Activated CD4-positive, alpha-beta T cell treated with anti-CD3 and anti-CD28 coated beads for 48 hours (primary cell): Measurements from ENCODE around the gene NCCRP1.

Experiments
- DNase-seq: peaks from one replicate; pipeline ENCODE4 v3.0.0-alpha.2; 2020

The NCCRP1 gene

DNA sequence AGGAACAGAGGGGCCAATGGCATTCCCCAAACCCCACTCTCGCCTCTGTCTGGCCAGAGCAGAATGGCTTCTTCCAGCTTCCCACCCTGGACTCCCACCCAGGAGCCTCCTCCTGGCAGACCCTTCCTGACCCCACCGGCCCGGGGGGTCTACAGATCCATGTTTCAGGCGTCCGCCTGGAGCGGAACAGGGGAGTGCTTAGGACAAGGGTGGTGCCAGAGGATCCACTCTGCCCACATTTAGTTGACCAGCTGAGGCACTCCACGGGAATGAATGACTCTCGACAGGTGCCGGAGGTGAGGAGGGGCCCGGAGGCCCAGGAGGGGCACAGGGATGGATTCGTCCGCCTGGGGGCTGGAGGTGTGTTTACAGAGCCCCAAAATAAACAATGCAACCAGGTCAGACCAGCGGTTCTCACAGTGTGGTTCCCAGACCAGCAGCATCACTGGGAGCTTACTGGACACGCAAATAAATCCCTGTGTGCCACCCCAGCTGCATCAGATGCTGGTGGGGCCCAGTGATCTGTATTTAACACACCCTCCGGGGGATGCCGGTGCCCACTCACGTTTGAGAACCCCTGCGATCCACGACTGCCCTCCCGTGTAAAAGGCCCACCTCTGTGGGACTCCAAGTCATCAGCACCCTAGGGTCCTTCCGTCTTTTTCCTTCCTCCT is 15.1 kb upstream of the NCCRP1 start:
- no peak for DNase-seq

DNA sequence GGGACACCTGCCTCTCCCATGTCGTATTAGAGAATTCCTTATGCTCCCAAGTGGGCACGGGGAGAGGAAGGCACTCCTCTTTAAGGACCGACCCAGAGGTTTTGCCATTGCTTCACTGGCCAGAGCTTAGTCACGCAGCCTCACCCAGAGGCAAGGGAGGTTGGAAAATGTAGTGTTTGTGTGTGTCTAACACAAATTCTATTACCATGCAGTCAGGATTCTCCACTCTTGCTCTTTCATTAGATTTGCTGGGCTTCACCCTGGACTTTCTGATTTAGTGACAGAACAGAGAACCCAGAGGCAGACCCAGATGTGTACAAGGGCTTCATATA is 14.6 kb upstream of the NCCRP1 start:
- no peak for DNase-seq

DNA sequence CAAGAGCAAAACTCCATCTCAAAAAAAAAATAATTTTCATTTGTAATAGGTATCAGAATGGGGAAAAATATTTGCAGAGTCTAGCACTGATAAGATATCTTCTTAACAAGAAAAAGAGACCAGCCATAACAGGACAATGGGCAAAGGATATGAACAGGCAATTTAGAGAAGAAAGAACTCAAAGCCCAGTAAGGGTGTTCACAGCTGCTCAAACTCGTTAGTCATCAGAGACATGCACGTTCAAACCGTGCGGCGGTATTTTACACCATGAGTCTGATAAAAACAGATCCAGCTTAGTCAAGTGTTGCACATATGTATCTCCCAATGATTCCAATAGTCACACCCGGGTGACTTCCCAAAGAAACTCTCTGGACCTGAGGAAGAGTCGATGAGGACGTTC is 13.7 kb upstream of the NCCRP1 start:
- no peak for DNase-seq

GRCh38 chr19:39186391-39186790 is 10.4 kb upstream of the NCCRP1 start:
- DNase-seq = no peak

DNA sequence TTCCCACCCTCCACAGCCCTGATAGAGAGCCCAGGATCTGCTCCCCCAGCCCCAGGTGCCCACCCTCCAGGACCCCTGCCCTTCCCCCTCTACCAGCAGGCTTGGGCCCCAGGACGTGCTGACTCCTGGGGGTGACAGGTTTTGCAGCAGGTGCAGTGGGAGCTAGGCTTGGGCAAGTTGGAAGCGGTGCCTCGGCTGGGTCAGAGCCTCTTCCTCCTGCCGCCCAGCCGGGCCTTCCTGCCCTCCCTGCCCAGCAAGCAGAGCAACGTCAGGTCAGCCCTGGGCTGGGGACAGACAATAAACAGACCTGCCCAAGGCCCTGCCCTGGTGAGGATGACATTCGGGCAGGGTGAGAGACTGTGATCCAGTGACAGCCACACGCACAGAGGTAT is 9.2 kb upstream of the NCCRP1 start:
- no peak for DNase-seq

DNA sequence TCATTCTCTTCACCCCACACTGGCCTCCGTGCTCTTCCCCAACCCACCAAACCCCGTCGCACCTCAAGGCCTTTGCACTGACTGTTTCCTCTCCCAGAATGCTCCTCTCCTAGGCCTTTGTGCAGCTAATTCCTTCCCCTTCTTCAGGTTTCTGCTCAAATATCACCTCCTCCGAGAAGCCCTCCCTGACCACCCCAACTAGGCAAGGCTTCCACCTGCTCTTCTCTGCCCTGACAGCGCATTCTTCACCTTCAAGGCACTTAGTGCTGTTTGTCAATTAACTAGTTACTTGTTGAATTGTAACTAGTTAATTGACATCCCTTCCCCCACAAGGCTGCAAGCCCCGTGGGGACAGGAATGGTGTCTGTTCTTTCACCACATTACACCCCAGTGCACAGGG is 7.8 kb upstream of the NCCRP1 start:
- DNase-seq = no peak

- DNase-seq = no peak
Observed at GRCh38 chr19:39190768-39191167, 6.0 kb upstream of the NCCRP1 start.

GRCh38 chr19:39192846-39193245 is 3.9 kb upstream of the NCCRP1 start:
- no peak for DNase-seq

- DNase-seq = no peak
Observed at GRCh38 chr19:39193803-39194202, 3.0 kb upstream of the NCCRP1 start.

DNA sequence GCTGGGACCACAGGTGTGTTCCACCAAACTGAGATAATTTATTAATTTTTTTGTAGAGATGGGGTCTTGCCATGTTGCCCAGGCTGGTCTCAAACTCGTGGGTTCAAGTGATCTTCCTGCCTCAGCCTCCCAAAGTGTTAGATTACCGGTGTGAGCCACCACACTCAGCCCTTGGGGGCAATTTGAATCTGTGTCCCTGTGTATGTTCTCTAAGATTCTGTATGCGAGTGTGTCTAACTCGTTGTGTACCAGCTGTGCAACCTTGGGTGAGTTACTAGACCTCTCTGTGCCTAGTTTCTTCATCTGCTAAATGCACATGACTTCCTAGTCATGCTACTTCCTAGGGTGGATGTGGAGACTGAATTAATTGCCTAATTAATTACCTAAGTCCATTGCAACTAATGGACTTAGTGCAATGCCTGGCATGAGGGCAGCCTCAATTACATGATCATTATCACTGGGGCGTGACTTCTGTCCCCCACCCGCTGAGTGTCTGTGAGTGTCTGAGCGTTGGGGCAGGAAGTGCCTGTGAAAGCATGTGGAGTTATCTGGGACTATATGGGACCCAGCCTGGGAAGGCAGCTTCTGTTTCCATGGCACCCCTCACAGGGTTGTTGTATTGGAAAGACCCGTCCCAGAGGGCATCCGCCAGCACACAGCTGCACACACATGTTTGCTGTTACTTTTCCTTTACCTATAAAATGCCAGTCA is 1.8 kb upstream of the NCCRP1 start:
- DNase-seq = no peak

GRCh38 chr19:39195755-39196154 is 1.0 kb upstream of the NCCRP1 start:
- no peak for DNase-seq

DNA sequence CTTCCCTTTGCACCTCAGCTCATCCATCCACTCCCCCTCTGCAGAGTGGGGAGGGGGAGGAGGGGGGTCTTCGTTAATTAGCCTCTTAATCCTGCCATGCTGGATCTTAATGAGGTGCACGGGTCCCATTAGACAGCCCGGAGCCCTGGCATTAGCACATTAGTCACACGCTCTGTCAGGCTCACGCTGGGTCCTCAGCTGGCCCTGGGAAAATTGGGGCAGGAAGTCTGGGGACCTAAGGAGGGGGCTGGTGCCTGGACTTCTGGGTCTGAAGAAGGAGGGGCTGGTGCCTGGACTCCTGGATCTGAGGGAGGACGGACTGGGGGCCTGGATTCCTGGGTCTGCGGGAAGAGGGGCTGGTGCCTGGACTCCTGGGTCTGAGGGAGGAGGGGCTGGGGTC is 444 bp upstream of the NCCRP1 start:
- no peak for DNase-seq

DNA sequence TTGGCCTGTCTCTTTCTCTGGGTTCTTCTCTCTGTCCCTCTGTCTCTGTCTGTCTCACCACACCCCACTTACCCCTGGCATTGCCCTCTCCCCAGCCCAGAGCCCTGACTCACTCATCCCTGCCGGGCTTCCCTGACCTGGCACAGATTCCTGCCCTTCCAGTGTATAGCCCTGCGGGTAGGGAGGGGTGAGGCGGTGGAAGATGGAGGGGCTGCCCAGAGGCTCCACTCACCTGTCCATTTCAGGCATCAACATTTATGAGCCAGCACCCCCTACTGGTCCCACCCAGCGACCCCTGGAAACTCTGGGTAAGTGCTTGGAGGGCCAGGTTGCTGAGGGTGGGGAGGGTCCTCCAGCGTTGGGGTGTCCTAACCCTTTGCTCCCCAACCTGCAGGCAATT is 1.0 kb downstream of the NCCRP1 start:
- DNase-seq = no peak

- DNase-seq = no peak
Observed at GRCh38 chr19:39199025-39199424, 2.3 kb downstream of the NCCRP1 start.

DNA sequence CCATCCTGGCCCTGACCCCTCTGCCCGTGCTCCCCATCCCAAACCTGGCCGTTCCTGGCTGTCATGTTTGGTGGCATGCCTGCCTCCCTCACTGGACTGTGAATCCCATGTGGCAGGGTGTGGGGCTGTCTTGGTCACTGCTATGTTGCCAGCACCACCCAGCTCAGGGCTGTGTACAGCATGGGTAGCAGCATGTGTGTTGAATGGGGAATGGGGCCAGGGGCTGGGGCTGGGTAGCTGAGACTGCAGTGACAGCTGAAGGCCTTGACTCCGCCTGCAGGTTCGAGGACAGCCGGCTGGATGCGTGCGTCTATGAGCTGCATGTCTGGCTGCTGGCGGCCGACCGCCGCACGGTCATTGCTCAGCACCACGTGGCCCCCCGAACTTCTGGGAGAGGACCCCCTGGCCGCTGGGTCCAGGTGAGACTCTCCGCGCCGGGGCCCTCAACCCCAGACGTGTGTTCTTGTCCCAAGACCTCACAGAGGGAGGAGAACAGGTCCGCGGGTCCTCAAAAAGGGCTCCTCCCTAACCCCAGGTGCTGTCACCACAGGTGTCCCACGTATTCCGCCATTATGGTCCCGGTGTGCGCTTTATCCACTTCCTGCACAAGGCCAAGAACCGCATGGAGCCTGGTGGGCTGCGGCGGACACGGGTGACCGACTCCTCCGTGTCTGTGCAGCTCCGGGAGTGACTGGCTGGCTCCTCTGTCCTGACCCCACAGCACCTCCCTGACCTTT is 3.5 kb downstream of the NCCRP1 start:
- no peak for DNase-seq

DNA sequence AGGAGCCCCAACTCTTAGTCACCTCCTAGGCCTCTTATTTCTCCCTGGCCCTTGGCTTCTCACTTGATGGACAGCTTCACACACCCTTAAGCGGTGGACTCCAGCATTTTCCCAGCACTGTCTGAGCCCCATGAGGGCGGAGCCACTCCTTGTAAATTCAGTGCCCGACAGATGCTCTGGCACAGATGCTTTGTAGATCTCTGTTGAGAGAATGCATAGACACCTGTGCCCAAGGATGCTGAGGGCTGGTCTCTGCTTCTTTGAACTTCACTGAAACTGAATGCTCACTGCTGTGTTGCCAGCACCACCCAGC is 4.0 kb downstream of the NCCRP1 start:
- no peak for DNase-seq

DNA sequence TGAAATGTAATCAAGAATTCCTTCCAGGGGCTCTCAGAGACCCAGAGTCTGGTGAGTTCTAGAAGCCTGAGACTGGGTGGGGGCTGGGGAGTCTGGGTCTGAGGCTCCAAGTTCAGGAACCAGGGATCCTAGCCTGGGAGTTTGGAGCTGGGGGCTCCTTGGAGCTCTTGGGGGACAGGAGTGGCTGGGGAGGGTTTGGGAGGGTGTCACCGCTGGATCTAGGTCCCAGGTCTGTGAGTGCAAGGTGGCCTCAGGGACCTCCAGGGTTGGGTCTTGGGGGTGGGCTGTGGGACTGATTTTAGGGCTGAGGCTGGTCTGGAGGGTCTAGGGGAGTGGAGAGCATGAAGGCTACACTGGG is 6.2 kb downstream of the NCCRP1 start:
- DNase-seq = no peak

DNA sequence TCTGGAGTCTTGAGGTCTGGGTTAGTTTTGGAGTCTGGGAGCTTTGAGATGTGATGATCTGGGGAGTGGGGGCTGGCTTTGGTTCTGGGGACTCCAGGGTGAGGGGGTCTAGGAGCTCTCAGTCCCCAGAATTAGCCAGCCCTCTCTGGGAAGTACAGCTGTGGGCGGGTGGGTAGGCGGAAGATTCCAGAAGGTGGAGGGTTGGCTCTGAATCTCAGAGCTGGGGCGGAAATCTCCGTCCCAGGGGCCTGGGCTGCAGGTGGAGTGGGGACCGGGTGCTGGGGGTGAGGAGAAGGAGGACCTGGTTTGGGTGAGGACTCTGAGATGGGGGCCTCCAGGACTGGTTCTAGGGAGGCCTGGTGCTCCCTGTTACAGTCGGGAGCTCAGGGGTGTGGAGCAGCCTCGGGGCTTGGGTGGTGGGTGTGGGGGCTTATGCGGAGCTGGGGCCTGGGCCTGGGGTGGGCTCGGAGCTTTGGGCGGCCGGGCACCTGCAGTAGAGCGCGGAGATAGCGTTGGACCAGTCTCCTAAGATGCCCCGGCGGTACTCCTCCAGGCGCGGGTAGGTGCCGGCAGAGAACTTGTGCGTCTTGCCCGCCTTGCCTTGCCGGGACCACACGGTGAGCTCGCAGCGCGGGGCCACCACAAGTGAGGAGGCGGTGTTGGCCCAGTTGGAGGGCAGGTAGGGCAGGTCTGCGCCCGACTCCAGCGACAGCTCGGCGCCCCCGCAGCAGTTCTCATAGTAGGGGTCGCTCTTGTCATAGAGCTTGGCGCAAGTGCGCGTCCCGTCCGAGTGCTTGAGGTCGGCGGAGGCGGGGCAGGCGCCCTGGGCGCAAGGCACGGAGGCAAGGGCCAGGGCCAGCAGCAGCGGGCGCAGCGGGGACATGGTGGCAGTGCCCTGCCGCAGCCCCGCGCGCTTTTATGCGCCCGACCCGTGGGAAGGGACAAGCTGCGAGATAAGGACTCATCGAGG is 6.9 kb downstream of the NCCRP1 start, which contains the start of gene SYCN:
TSS of gene SYCN (minus strand) at position 892 of the 970 bp plus-strand sequence. CDS start at position 883, 9 bp downstream.
- DNase-seq = no peak

DNA sequence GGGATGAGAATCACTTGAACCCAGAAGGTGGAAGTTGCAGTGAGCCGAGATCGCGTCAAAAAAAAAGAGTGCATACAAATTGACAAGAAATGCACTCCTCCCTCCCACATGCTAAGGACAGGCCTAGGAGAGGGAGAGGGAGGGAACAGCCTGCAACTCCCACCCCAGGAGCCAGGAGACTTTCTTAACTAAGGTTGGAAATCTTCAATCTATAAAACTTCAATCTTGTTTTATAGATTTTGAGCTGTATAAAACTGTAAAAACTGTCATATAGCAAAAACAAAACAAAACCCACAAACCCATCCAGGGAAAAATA is 8.6 kb downstream of the NCCRP1 start:
- DNase-seq = no peak

DNA sequence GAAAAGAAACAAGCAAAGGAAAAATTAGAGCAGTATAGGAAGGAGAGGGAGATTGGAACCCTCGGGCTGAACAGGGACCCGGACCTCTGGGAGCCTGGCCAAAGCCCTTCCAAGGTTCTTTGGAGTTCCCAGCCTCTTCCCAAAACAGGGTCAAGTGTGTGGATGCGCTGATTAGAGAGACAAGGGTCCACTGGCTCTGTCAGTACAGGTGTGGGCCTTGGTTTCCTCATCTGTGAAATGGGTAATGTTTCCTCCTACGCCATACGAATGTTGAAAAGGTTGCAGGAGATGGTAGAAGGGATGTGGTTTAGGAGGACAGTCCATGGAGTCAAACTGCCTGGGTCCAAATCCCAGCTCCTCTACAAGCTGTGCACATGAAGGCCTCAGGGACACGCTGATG is 9.4 kb downstream of the NCCRP1 start:
- no peak for DNase-seq

DNA sequence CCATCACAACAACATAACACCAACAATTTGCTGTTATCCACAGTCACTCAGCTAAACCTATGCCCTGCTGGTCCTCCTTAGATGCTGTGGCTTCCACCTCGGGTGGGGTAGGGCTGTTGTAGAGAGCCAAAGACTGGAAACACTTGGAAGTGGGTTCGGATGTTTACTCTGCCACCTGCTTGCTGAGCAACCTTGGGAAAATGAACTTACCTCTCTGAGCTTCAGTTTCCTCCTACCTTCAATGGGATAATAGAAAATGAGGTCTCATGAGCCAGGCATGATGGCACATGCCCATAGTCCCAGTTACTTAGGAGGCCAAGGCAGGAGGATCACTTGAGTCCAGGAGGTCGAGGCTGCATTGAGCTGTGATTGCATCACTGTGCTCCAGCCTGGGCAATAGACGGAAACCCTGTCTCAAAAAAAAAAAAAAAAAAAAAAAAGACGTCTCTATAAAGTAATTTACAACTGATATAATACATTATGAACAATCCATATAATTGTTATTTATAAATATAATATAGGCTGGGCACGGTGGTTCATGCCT is 10.6 kb downstream of the NCCRP1 start:
- DNase-seq = no peak

DNA sequence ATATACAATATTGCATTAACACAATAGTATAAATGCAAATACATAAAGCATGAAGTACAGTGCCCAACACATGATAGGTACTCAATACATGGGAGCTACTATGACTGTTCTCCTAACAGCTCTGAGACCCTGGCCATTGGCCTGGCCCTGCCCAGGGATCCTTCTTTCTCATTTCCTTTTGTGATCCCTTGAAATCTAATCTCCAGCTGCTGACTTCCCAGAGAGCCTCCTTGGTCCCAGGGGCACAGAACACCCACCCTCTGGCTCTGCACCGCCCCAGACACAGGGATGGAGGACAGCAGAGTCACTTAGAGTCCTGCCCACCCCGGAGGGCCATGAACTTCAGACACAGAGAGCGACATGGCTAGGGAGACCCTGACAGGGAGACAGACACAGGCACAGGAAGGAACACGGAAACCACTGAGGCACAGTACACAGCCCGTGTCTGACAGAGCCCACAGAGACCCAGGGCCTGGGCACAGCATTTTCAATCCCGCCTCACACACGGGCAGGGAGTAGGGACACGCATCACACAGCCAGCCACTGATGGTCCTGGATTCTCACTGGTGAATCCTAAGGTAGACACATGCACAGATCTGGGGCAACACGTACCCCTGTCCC is 11.5 kb downstream of the NCCRP1 start:
- no peak for DNase-seq

GRCh38 chr19:39209196-39209595 is 12.4 kb downstream of the NCCRP1 start:
- no peak for DNase-seq
